ENCODE data around the gene TOMM70. TPM values are rescaled to one million over a fixed set of nuclear protein-coding genes. Genes with fewer than 3 reads are reported as not detected.

Gene TOMM70
- total and polyA plus RNA-seq, 2 of the 13 experiments (the other 11 are each of a cell fraction or from before 2014, with no cell fraction given), result 27.0 to 77.2 TPM

DNA sequence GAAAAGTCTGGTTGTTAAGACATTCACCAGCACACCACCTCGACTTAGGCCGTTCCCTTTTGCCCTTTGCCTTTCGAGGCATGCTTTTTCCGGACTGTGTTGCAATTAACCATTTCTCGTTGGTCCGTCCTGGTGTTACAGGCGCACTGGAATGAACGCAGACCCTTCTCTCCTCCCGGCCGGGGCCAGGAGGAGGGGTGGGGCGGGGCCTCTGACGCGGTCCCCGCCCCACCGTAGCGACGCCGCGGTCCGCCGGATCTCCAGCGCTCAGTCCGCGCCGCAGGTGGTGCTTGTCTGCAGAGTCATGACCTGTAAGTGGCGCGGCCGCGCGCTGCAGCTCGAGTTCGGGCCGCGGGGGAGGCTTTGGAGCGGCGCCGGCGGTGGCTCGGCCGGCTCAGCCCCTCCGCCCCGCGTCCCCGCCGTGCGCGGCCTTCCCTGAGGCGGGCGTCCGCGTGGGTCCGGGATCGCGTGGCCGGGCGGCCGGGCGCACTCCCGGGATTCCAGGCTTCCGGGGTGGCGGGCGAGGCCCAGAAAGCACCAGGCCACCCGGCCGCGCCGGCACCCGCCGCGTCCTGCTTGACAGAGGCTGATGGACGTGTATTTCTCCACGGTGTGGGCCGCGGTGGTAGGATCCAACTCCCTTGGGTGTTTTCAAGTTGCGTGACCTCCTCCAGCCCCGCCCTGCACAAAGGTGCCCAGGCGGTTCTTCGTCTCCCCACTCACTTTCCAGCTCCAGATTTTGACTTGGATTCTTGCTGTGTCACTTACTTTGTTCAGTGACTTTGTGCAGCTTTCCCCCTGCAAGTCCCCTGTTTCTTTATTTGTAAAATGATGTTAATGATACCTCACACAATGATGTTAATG is 66.2 kb downstream of the TOMM70 start, which contains the start of gene NIT2 (continued):
- TF ChIP-seq, protein P1, sequence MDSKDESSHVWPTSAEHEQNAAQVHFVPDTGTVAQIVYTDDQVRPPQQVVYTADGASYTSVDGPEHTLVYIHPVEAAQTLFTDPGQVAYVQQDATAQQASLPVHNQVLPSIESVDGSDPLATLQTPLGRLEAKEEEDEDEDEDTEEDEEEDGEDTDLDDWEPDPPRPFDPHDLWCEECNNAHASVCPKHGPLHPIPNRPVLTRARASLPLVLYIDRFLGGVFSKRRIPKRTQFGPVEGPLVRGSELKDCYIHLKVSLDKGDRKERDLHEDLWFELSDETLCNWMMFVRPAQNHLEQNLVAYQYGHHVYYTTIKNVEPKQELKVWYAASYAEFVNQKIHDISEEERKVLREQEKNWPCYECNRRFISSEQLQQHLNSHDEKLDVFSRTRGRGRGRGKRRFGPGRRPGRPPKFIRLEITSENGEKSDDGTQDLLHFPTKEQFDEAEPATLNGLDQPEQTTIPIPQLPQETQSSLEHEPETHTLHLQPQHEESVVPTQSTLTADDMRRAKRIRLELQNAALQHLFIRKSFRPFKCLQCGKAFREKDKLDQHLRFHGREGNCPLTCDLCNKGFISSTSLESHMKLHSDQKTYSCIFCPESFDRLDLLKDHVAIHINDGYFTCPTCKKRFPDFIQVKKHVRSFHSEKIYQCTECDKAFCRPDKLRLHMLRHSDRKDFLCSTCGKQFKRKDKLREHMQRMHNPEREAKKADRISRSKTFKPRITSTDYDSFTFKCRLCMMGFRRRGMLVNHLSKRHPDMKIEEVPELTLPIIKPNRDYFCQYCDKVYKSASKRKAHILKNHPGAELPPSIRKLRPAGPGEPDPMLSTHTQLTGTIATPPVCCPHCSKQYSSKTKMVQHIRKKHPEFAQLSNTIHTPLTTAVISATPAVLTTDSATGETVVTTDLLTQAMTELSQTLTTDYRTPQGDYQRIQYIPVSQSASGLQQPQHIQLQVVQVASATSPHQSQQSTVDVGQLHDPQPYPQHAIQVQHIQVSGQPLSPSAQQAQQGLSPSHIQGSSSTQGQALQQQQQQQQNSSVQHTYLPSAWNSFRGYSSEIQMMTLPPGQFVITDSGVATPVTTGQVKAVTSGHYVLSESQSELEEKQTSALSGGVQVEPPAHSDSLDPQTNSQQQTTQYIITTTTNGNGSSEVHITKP (CRISPR knock-in tag; IDR thresholded peaks at IDR 0.05; ENCODE audit: low read depth), result 0 out of 2 replicates have a peak, but pooled peaks have one; percentile 24
- TF ChIP-seq, protein P2, sequence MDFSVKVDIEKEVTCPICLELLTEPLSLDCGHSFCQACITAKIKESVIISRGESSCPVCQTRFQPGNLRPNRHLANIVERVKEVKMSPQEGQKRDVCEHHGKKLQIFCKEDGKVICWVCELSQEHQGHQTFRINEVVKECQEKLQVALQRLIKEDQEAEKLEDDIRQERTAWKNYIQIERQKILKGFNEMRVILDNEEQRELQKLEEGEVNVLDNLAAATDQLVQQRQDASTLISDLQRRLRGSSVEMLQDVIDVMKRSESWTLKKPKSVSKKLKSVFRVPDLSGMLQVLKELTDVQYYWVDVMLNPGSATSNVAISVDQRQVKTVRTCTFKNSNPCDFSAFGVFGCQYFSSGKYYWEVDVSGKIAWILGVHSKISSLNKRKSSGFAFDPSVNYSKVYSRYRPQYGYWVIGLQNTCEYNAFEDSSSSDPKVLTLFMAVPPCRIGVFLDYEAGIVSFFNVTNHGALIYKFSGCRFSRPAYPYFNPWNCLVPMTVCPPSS (IDR thresholded peaks at IDR 0.05), result no peak
- TF ChIP-seq ZNF724P (CRISPR knock-in tag; IDR thresholded peaks at IDR 0.05; ENCODE audit: borderline replicate concordance) (no peak; the same call in 1 of the 2 replicates), BORCS8-MEF2B (CRISPR knock-in tag; IDR thresholded peaks at IDR 0.05) (peak; percentile 73), NFE2L1 (CRISPR knock-in tag; IDR thresholded peaks at IDR 0.05; ENCODE audit: borderline replicate concordance) (no peak), KDM5A (IDR thresholded peaks at IDR 0.05; ENCODE audit: borderline replicate concordance, low read length) (no peak; the same call in 1 of the 2 replicates), ZBTB34 (CRISPR knock-in tag; IDR thresholded peaks at IDR 0.05) (peak; percentile 45; the same call in 1 of the 2 replicates), ZNF235 (CRISPR knock-in tag; IDR thresholded peaks at IDR 0.05; ENCODE audit: borderline replicate concordance) (no peak; the same call in 1 of the 2 replicates), TRAFD1 (CRISPR knock-in tag; IDR thresholded peaks at IDR 0.05; ENCODE audit: borderline replicate concordance) (no peak), SP1 (IDR thresholded peaks at IDR 0.05) (no peak), SP1 (CRISPR knock-in tag; IDR thresholded peaks at IDR 0.05) (0 out of 2 replicates have a peak, but pooled peaks have one; percentile 11), ZFP41 (CRISPR knock-in tag; IDR thresholded peaks at IDR 0.05; ENCODE audit: borderline replicate concordance) (no peak), TCF12 (IDR thresholded peaks at IDR 0.05) (no peak), TCF12 (CRISPR knock-in tag; IDR thresholded peaks at IDR 0.05) (no peak), HMG20B (CRISPR knock-in tag; conservative IDR thresholded peaks at IDR 0.05) (no peak; the same call in 1 of the 2 replicates)
- TF ChIP-seq, protein P3, sequence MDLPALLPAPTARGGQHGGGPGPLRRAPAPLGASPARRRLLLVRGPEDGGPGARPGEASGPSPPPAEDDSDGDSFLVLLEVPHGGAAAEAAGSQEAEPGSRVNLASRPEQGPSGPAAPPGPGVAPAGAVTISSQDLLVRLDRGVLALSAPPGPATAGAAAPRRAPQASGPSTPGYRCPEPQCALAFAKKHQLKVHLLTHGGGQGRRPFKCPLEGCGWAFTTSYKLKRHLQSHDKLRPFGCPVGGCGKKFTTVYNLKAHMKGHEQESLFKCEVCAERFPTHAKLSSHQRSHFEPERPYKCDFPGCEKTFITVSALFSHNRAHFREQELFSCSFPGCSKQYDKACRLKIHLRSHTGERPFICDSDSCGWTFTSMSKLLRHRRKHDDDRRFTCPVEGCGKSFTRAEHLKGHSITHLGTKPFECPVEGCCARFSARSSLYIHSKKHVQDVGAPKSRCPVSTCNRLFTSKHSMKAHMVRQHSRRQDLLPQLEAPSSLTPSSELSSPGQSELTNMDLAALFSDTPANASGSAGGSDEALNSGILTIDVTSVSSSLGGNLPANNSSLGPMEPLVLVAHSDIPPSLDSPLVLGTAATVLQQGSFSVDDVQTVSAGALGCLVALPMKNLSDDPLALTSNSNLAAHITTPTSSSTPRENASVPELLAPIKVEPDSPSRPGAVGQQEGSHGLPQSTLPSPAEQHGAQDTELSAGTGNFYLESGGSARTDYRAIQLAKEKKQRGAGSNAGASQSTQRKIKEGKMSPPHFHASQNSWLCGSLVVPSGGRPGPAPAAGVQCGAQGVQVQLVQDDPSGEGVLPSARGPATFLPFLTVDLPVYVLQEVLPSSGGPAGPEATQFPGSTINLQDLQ (CRISPR knock-in tag; IDR thresholded peaks at IDR 0.05), result no peak
